GM12892 (cell line): Measurements from ENCODE around the gene CABP4.

Source experiments
- POLR2A ChIP-seq: IDR thresholded peaks from 2 replicates; pipeline ENCODE4 v1.6.1; 2011; ENCODE audit warnings: low read depth, low read length, control low read depth
- TAF1 ChIP-seq: IDR thresholded peaks from 2 replicates; pipeline ENCODE4 v1.6.1; 2011; ENCODE audit warnings: low read depth, mild to moderate bottlenecking, control low read depth, low read length, borderline replicate concordance

GRCh38 chr11:67411785-67412152, 43.4 kb upstream of the CABP4 start:
- TF ChIP-seq POLR2A = no peak
- TF ChIP-seq TAF1 = no peak
